ENCODE measurements around the gene RYR3. TPM values are rescaled to one million over a fixed set of nuclear protein-coding genes. Genes with fewer than 3 reads are reported as not detected.

RYR3 gene
- total RNA-seq, 2 donors from 2014 or later, result 9.9 to 40.1 TPM

GRCh38 chr15:33670567-33670966 is 359.8 kb downstream of the RYR3 start:
- Histone ChIP-seq H3K4me1 (ENCODE audit: control insufficient read depth in 1 of 2, low read depth in 2 of 2) (no peaks in the 10 kb centered on the region), H3K27me3 (replicated peaks; ENCODE audit: insufficient read depth) (no peaks in the 10 kb centered on the region), H3K9me3 (no peaks in the 10 kb centered on the region), H3K4me3 (no peak overlapping the region), H3K36me3 (no peaks in the 10 kb centered on the region), H3K27ac (no peak overlapping the region)
- DNase-seq (ENCODE audit: low spot score) (no peak), ATAC-seq (ENCODE audit: insufficient number of reproducible peaks, low FRiP score, low read depth) (no peak)
- no peak for TF ChIP-seq CTCF (IDR thresholded peaks at IDR 0.05)

GRCh38 chr15:33671456-33671855 is 360.7 kb downstream of the RYR3 start:
- H3K4me3 ChIP-seq, result no peak overlapping the region
- no peak for DNase-seq (ENCODE audit: low spot score)
- no peak for ATAC-seq (ENCODE audit: insufficient number of reproducible peaks, low FRiP score, low read depth)

GRCh38 chr15:33675246-33675645 is 364.5 kb downstream of the RYR3 start:
- Histone ChIP-seq H3K27ac (no peak overlapping the region), H3K4me1 (ENCODE audit: control insufficient read depth in 1 of 2, low read depth in 2 of 2) (peaks cover 0 to 10% of the 10 kb centered on the region in 2 donors), H3K27me3 (replicated peaks; ENCODE audit: insufficient read depth) (no peaks in the 10 kb centered on the region), H3K4me3 (no peak overlapping the region), H3K36me3 (no peaks in the 10 kb centered on the region), H3K9me3 (no peaks in the 10 kb centered on the region)
- TF ChIP-seq CTCF (IDR thresholded peaks at IDR 0.05), result no peak
- DNase-seq (ENCODE audit: low spot score) (no peak), ATAC-seq (ENCODE audit: insufficient number of reproducible peaks, low FRiP score, low read depth) (no peak)

More at GRCh38 chr15:33671456-33671855, 360.7 kb downstream of the RYR3 start:
- Histone ChIP-seq H3K4me1 (ENCODE audit: control insufficient read depth in 1 of 2, low read depth in 2 of 2) (no peaks in the 10 kb centered on the region), H3K27ac (no peak overlapping the region), H3K9me3 (no peaks in the 10 kb centered on the region), H3K36me3 (no peaks in the 10 kb centered on the region), H3K27me3 (replicated peaks; ENCODE audit: insufficient read depth) (no peaks in the 10 kb centered on the region)
- TF ChIP-seq CTCF (IDR thresholded peaks at IDR 0.05), result no peak

GRCh38 chr15:33677238-33677830 is 366.6 kb downstream of the RYR3 start:
- H3K4me1 ChIP-seq (ENCODE audit: control insufficient read depth in 1 of 2, low read depth in 2 of 2), result peaks cover 3 to 24% of the 10 kb centered on the region in 2 donors
- no peak overlapping the region for H3K27ac ChIP-seq
- TF ChIP-seq CTCF (IDR thresholded peaks at IDR 0.05), result no peak
- ATAC-seq (ENCODE audit: insufficient number of reproducible peaks, low FRiP score, low read depth) (no peak), DNase-seq (ENCODE audit: low spot score) (no peak)
- H3K36me3 ChIP-seq, result no peaks in the 10 kb centered on the region
- H3K9me3 ChIP-seq, result no peaks in the 10 kb centered on the region
- no peak overlapping the region for H3K4me3 ChIP-seq
- no peaks in the 10 kb centered on the region for H3K27me3 ChIP-seq (replicated peaks; ENCODE audit: insufficient read depth)

GRCh38 chr15:33678176-33678575 is 367.4 kb downstream of the RYR3 start:
- peaks cover 3 to 24% of the 10 kb centered on the region in 2 donors for H3K4me1 ChIP-seq (ENCODE audit: control insufficient read depth in 1 of 2, low read depth in 2 of 2)
- no peak for TF ChIP-seq CTCF (IDR thresholded peaks at IDR 0.05)
- no peak overlapping the region for H3K27ac ChIP-seq
- H3K36me3 ChIP-seq, result no peaks in the 10 kb centered on the region
- H3K4me3 ChIP-seq, result no peak overlapping the region
- ATAC-seq (ENCODE audit: insufficient number of reproducible peaks, low FRiP score, low read depth) (no peak), DNase-seq (ENCODE audit: low spot score) (no peak)
- H3K9me3 ChIP-seq, result no peaks in the 10 kb centered on the region
- no peaks in the 10 kb centered on the region for H3K27me3 ChIP-seq (replicated peaks; ENCODE audit: insufficient read depth)

Data from thoracic aorta (tissue), 2 donors.